GM23248 (cell line): ENCODE results near the gene GAB2. TPM values are rescaled to one million over a fixed set of nuclear protein-coding genes. Genes with fewer than 3 reads are reported as not detected.

ENCODE experiments used
- DNase-seq: peaks from one replicate; pipeline ENCODE4 v3.0.0-alpha.2; 2015
- H2AFZ ChIP-seq: fragments of 200-600 bp; sonication (generic); 2 replicates; pipeline ENCODE4 v1.6.1; 2016; ENCODE audit warnings: antibody characterized with exemption
- H3F3A ChIP-seq: fragments of 200-600 bp; sonication (generic); 2 replicates; pipeline ENCODE4 v1.6.1; 2016; ENCODE audit warnings: mild to moderate bottlenecking, antibody characterized with exemption, mixed run types; ENCODE audit not compliant: insufficient read depth
- H3K27ac ChIP-seq: fragments of 200-600 bp; sonication (generic); 2 replicates; pipeline ENCODE4 v1.5.1; 2016; ENCODE audit warnings: mild to moderate bottlenecking
- H3K27me3 ChIP-seq: fragments of 200-600 bp; sonication (generic); replicated peaks from 2 replicates; pipeline ENCODE4 v1.6.1; 2016; ENCODE audit warnings: mild to moderate bottlenecking; ENCODE audit not compliant: insufficient read depth
- H3K36me3 ChIP-seq: fragments of 200-600 bp; sonication (generic); 2 replicates; pipeline ENCODE4 v1.6.1; 2016; ENCODE audit warnings: low read depth, mild to moderate bottlenecking
- H3K4me1 ChIP-seq: fragments of 200-600 bp; sonication (generic); 2 replicates; pipeline ENCODE4 v1.6.1; 2016; ENCODE audit warnings: mild to moderate bottlenecking; ENCODE audit not compliant: insufficient read depth
- H3K4me2 ChIP-seq: fragments of 200-600 bp; sonication (generic); one replicate; pipeline ENCODE4 v1.6.1; 2016; ENCODE audit warnings: mild to moderate bottlenecking; ENCODE audit not compliant: unreplicated experiment
- H3K4me3 ChIP-seq: fragments of 200-600 bp; sonication (generic); 2 replicates; pipeline ENCODE4 v1.5.1; 2016; ENCODE audit warnings: mild to moderate bottlenecking
- H3K79me2 ChIP-seq: fragments of 200-600 bp; sonication (generic); 2 replicates; pipeline ENCODE4 v1.6.1; 2016; ENCODE audit warnings: mild to moderate bottlenecking; ENCODE audit not compliant: insufficient read depth
- H3K9ac ChIP-seq: fragments of 200-600 bp; sonication (generic); 2 replicates; pipeline ENCODE4 v1.6.1; 2016; ENCODE audit warnings: mild to moderate bottlenecking
- H3K9me2 ChIP-seq: fragments of 200-600 bp; sonication (generic); 2 replicates; pipeline ENCODE4 v1.6.1; 2016; ENCODE audit warnings: mixed run types, mild to moderate bottlenecking, moderate library complexity; ENCODE audit not compliant: insufficient read depth
- H3K9me3 ChIP-seq: fragments of 200-600 bp; sonication (generic); one replicate; pipeline ENCODE4 v1.6.1; 2017; ENCODE audit warnings: low read depth
- H4K20me1 ChIP-seq: fragments of 200-600 bp; sonication (generic); 2 replicates; pipeline ENCODE4 v1.6.0; 2016; ENCODE audit not compliant: insufficient read depth
- EZH2 ChIP-seq: fragments of 200-600 bp; sonication (generic); IDR thresholded peaks from 2 replicates; pipeline ENCODE4 v1.6.1; 2018; ENCODE audit warnings: antibody characterized with exemption, mild to moderate bottlenecking; ENCODE audit not compliant: insufficient read depth, poor library complexity, severe bottlenecking
- EZH2phosphoT487 ChIP-seq: fragments of 200-600 bp; sonication (generic); IDR thresholded peaks from 2 replicates; pipeline ENCODE4 v1.6.1; 2018; ENCODE audit warnings: antibody characterized with exemption, moderate library complexity, mild to moderate bottlenecking, low read depth; ENCODE audit not compliant: insufficient read depth
- WGBS, 2 experiments: methylation state at CpG; one replicate each; pipeline ENCODE4 v1.1.6; 2015 to 2017; ENCODE audit warnings: low lambda C conversion rate in 2 of 2, low coverage in 1 of 2; ENCODE audit errors: missing lambda C conversion rate in 2 of 2; 5-methylcytosine and 5-hydroxymethylcytosine counted together
- in situ Hi-C: fragments of 300-500 bp; cut with MboI; formaldehyde crosslinking; loops from 2 replicates; pipeline ENCODE4 v1.15.0; 2020
- polyA plus RNA-seq: library from polyadenylated mRNA; unstranded; fragments of >200 nt; fragmentation: Nextera tagmentation; extraction: Ambion mirVana; gene quantifications from 2 replicates; pipeline ENCODE4 v1.2.1, GENCODE V29; 2016
- total RNA-seq: library from RNA; depleted of rRNA; stranded (reverse); fragments of >200 nt; shearing (Covaris generic); gene quantifications from 2 replicates; pipeline ENCODE4 v1.2.3, GENCODE V29; 2014

Gene GAB2
- total and polyA plus RNA-seq, 2 experiments from 2014 or later: 1.8 to 12.2 TPM

GRCh38 chr11:78420796-78421209, 3.2 kb upstream of the GAB2 start:
- no peak overlapping the region for H3K9ac ChIP-seq
- peaks cover 35% of the 10 kb centered on the region for H3F3A ChIP-seq
- H3K4me2 ChIP-seq: peak overlapping the region; percentile 80
- peaks cover 29% of the 10 kb centered on the region for H3K4me1 ChIP-seq
- peak overlapping the region; percentile 78 for H3K27ac ChIP-seq
- peaks cover under 1% of the 10 kb centered on the region; the same call in 1 of the 2 replicates for H3K79me2 ChIP-seq
- H3K9me3 ChIP-seq: no peaks in the 10 kb centered on the region
- DNase-seq: peak; percentile 80
- H2AFZ ChIP-seq: peak overlapping the region; percentile 80
- no peaks in the 10 kb centered on the region for H4K20me1 ChIP-seq
- WGBS, 2 experiments: 10 to 12% methylated on average over 9 of the region's 9 CpGs
- no peaks in the 10 kb centered on the region for H3K27me3 ChIP-seq
- H3K9me2 ChIP-seq: no peaks in the 10 kb centered on the region
- H3K36me3 ChIP-seq: no peaks in the 10 kb centered on the region
- in situ Hi-C loops: no loop called here
- TF ChIP-seq EZH2 (no peak), EZH2phosphoT487 (no peak)
- peak overlapping the region; percentile 82; the same call in 1 of the 2 replicates for H3K4me3 ChIP-seq

DNA sequence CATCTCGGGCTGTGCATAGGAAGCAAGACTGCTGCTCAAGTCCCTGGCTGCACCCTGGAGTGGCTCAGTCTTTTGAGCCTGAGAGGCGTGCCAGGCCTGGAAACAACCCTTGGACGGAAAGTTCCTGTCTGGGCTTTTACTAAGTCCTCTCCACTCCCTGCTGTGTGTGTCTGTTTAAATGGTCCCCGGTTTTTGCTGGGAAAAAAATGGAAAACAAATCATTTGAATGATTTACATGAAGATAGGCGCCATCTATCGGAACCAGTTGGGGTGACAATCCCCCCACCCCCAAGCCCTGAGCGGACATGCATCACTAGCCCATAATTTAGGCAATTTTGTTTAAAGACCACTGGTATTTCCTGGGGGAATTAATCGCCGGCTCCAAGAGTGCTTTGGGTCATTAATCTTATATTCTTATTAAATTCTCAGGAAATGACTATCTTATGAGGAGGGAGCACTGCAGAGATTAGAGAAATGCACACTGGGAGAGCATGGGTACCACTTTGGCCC, 2.7 kb upstream of the GAB2 start:
- Histone ChIP-seq H3K4me3 (peak overlapping the region; percentile 82), H3K27ac (peak overlapping the region; percentile 78), H3K4me2 (peak overlapping the region; percentile 80), H3K27me3 (no peaks in the 10 kb centered on the region), H3K9me2 (no peaks in the 10 kb centered on the region), H3F3A (peaks cover 39% of the 10 kb centered on the region), H4K20me1 (no peaks in the 10 kb centered on the region), H3K4me1 (peaks cover 29% of the 10 kb centered on the region), H3K9ac (peak overlapping the region; percentile 67), H3K36me3 (no peaks in the 10 kb centered on the region), H3K9me3 (no peaks in the 10 kb centered on the region), H3K79me2 (peaks cover 5% of the 10 kb centered on the region; the same call in 1 of the 2 replicates), H2AFZ (peak overlapping the region; percentile 80)
- TF ChIP-seq EZH2: no peak
- TF ChIP-seq EZH2phosphoT487: no peak
- in situ Hi-C loops: no loop called here
- WGBS, 2 experiments: 6% methylated on average over 9 of the region's 9 CpGs
- peak; percentile 85 for DNase-seq

DNA sequence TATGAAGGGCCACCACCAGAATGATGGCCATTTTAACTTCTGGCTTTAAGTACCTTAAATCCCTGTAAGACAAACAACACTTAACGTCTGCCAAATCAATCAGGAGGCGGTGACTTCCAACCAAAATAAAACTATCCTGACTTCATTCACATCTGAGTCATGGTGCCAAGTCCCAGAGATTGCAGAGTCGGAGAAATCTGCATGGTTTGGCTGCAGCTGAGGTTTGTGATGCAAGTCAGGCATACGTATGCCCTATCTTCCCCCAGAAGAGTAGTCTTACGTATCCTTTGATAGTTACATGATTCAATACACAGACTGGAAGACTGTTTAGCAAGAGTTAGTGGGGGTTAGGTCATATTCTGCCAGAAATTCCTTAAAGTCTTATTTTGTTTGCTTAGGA, 1.7 kb upstream of the GAB2 start:
- Histone ChIP-seq H3K36me3 (no peaks in the 10 kb centered on the region), H3K4me3 (peak overlapping the region; percentile 82), H3F3A (peaks cover 42% of the 10 kb centered on the region), H3K9me3 (no peaks in the 10 kb centered on the region), H3K4me2 (peak overlapping the region; percentile 80), H3K27me3 (no peaks in the 10 kb centered on the region), H3K4me1 (peaks cover 29% of the 10 kb centered on the region), H4K20me1 (no peaks in the 10 kb centered on the region), H3K9me2 (no peaks in the 10 kb centered on the region), H3K9ac (peak overlapping the region; percentile 84), H2AFZ (peak overlapping the region; percentile 81), H3K79me2 (peaks cover 15% of the 10 kb centered on the region; the same call in 1 of the 2 replicates), H3K27ac (peak overlapping the region; percentile 78)
- 0 to 1% methylated on average over 5 of the region's 5 CpGs for WGBS, 2 experiments
- no peak for TF ChIP-seq EZH2
- TF ChIP-seq EZH2phosphoT487: no peak
- peak; percentile 97 for DNase-seq
- in situ Hi-C loops: loop anchor here (10.0 kb wide), 1 partner anchor 145 kb away; no protein-coding TSS in a partner anchor

GRCh38 chr11:78418584-78419211, 1.1 kb upstream of the GAB2 start:
- peak overlapping the region; percentile 81; the same call in 1 of the 2 replicates for H2AFZ ChIP-seq
- H3K79me2 ChIP-seq: peaks cover 15% of the 10 kb centered on the region; the same call in 1 of the 2 replicates
- H3K4me3 ChIP-seq: peak overlapping the region; percentile 82
- peak; percentile 32 for DNase-seq
- H3K4me2 ChIP-seq: peak overlapping the region; percentile 80
- H3K36me3 ChIP-seq: no peaks in the 10 kb centered on the region
- no peaks in the 10 kb centered on the region for H4K20me1 ChIP-seq
- H3K27ac ChIP-seq: peak overlapping the region; percentile 78
- H3K9me3 ChIP-seq: no peaks in the 10 kb centered on the region
- 18 to 21% methylated on average over 11 of the region's 11 CpGs for WGBS, 2 experiments
- in situ Hi-C loops: loop anchor here (10.0 kb wide), 1 partner anchor 146 kb away; no protein-coding TSS in a partner anchor
- H3K9me2 ChIP-seq: no peaks in the 10 kb centered on the region
- H3K27me3 ChIP-seq: no peaks in the 10 kb centered on the region
- H3F3A ChIP-seq: peaks cover 42% of the 10 kb centered on the region
- peak overlapping the region; percentile 84 for H3K9ac ChIP-seq
- TF ChIP-seq EZH2phosphoT487 (no peak), EZH2 (no peak)
- H3K4me1 ChIP-seq: peaks cover 29% of the 10 kb centered on the region
